DOHH2 (cell line): ENCODE results near the gene ZNF862.

Experiments
- H3F3A ChIP-seq: fragments of 200-600 bp; sonication (generic), shearing (Covaris generic); 2 replicates; pipeline ENCODE4 v1.6.0; 2016; ENCODE audit warnings: antibody characterized with exemption, mild to moderate bottlenecking; ENCODE audit not compliant: control insufficient read depth, insufficient read depth
- H3K27ac ChIP-seq: fragments of 200-600 bp; sonication (generic); 2 replicates; pipeline ENCODE4 v1.5.1; 2014; ENCODE audit warnings: low read depth, mild to moderate bottlenecking, low read length, moderate library complexity
- H3K27me3 ChIP-seq: fragments of 200-600 bp; sonication (generic); 2 replicates; pipeline ENCODE4 v1.6.1; 2014; ENCODE audit warnings: mild to moderate bottlenecking, low read length, mixed read lengths; ENCODE audit not compliant: control insufficient read depth
- H3K36me3 ChIP-seq: fragments of 200-600 bp; sonication (generic); 2 replicates; pipeline ENCODE4 v1.6.1; 2014; ENCODE audit warnings: mild to moderate bottlenecking, low read length, moderate library complexity, mixed read lengths; ENCODE audit not compliant: control insufficient read depth
- H3K4me1 ChIP-seq: fragments of 200-600 bp; sonication (generic); 2 replicates; pipeline ENCODE4 v1.6.1; 2014; ENCODE audit warnings: mild to moderate bottlenecking, low read length, mixed read lengths; ENCODE audit not compliant: control insufficient read depth
- H3K4me2 ChIP-seq: fragments of 200-600 bp; sonication (generic); 2 replicates; pipeline ENCODE4 v1.6.0; 2014; ENCODE audit warnings: mild to moderate bottlenecking, low read length, moderate library complexity
- H3K4me3 ChIP-seq: fragments of 200-600 bp; sonication (generic); 2 replicates; pipeline ENCODE4 v1.5.1; 2014; ENCODE audit warnings: mild to moderate bottlenecking, low read length, mixed read lengths
- H3K79me2 ChIP-seq: fragments of 200-600 bp; sonication (generic); 2 replicates; pipeline ENCODE4 v1.6.1; 2014; ENCODE audit warnings: mild to moderate bottlenecking, low read length, mixed read lengths; ENCODE audit not compliant: control insufficient read depth
- H3K9me2 ChIP-seq: fragments of 200-600 bp; sonication (generic); replicated peaks from 2 replicates; pipeline ENCODE4 v1.6.1; 2014; ENCODE audit warnings: mild to moderate bottlenecking, low read length, mixed read lengths; ENCODE audit not compliant: control insufficient read depth
- H3K9me3 ChIP-seq: fragments of 200-600 bp; sonication (generic); 2 replicates; pipeline ENCODE4 v1.6.1; 2014; ENCODE audit warnings: antibody characterized with exemption, low read length, mixed read lengths; ENCODE audit not compliant: control insufficient read depth, insufficient read depth
- H4K20me1 ChIP-seq: fragments of 200-600 bp; sonication (generic); 2 replicates; pipeline ENCODE4 v1.6.0; 2014; ENCODE audit warnings: low read depth, mild to moderate bottlenecking, antibody characterized with exemption, low read length, moderate library complexity; ENCODE audit not compliant: control insufficient read depth, insufficient read depth
- CTCF ChIP-seq: fragments of 200-600 bp; sonication (generic); IDR thresholded peaks from one replicate; pipeline ENCODE4 v1.5.1; 2014; ENCODE audit warnings: antibody characterized with exemption, mild to moderate bottlenecking, low read depth, low read length; ENCODE audit not compliant: poor library complexity, severe bottlenecking
- EZH2phosphoT487 ChIP-seq: fragments of 200-600 bp; sonication (generic); IDR thresholded peaks from 2 replicates; pipeline ENCODE4 v1.6.1; 2017; ENCODE audit warnings: borderline replicate concordance, mild to moderate bottlenecking, antibody characterized with exemption, low read length, moderate library complexity, mixed read lengths

The ZNF862 gene

GRCh38 chr7:149879271-149879743 is 41.1 kb downstream of the ZNF862 start:
- H3K4me3 ChIP-seq, result no peak overlapping the region
- no peaks in the 10 kb centered on the region for H3K9me2 ChIP-seq
- TF ChIP-seq CTCF (no peak), EZH2phosphoT487 (no peak)
- peaks cover 14% of the 10 kb centered on the region for H3K4me1 ChIP-seq
- no peak overlapping the region for H3K27ac ChIP-seq
- no peaks in the 10 kb centered on the region; the same call in 1 of the 2 replicates for H3K36me3 ChIP-seq
- no peak overlapping the region for H3K4me2 ChIP-seq
- peaks cover 9% of the 10 kb centered on the region for H3K79me2 ChIP-seq
- H4K20me1 ChIP-seq, result no peaks in the 10 kb centered on the region
- no peaks in the 10 kb centered on the region for H3K9me3 ChIP-seq
- H3K27me3 ChIP-seq, result no peaks in the 10 kb centered on the region
- H3F3A ChIP-seq, result no peaks in the 10 kb centered on the region; the same call in 1 of the 2 replicates

GRCh38 chr7:149879766-149880637 is 41.8 kb downstream of the ZNF862 start:
- H3K9me2 ChIP-seq, result no peaks in the 10 kb centered on the region
- no peaks in the 10 kb centered on the region for H3K9me3 ChIP-seq
- H3K27ac ChIP-seq, result no peak overlapping the region
- H3K4me1 ChIP-seq, result peaks cover 7% of the 10 kb centered on the region
- H3F3A ChIP-seq, result no peaks in the 10 kb centered on the region; the same call in 1 of the 2 replicates
- H3K36me3 ChIP-seq, result no peaks in the 10 kb centered on the region; the same call in 1 of the 2 replicates
- H4K20me1 ChIP-seq, result no peaks in the 10 kb centered on the region
- peaks cover 2% of the 10 kb centered on the region; the same call in 1 of the 2 replicates for H3K79me2 ChIP-seq
- H3K27me3 ChIP-seq, result no peaks in the 10 kb centered on the region
- TF ChIP-seq CTCF, result no peak
- no peak for TF ChIP-seq EZH2phosphoT487
- no peak overlapping the region for H3K4me2 ChIP-seq
- no peak overlapping the region for H3K4me3 ChIP-seq

- no peaks in the 10 kb centered on the region for H3K79me2 ChIP-seq
- H3K27ac ChIP-seq, result no peak overlapping the region
- H3K4me2 ChIP-seq, result no peak overlapping the region
- H3K36me3 ChIP-seq, result no peaks in the 10 kb centered on the region; the same call in 1 of the 2 replicates
- peaks cover 3% of the 10 kb centered on the region for H3K4me1 ChIP-seq
- H3K27me3 ChIP-seq, result no peaks in the 10 kb centered on the region
- H3K9me3 ChIP-seq, result no peaks in the 10 kb centered on the region
- no peak overlapping the region for H3K4me3 ChIP-seq
- TF ChIP-seq EZH2phosphoT487 (no peak), CTCF (no peak)
- H4K20me1 ChIP-seq, result no peaks in the 10 kb centered on the region
- no peaks in the 10 kb centered on the region for H3K9me2 ChIP-seq
- H3F3A ChIP-seq, result no peaks in the 10 kb centered on the region; the same call in 1 of the 2 replicates
Measured at GRCh38 chr7:149880638-149881311, 42.6 kb downstream of the ZNF862 start.
